Lung (tissue), 12 donors: ENCODE data around the gene MYPOP. TPM values are rescaled to one million over a fixed set of nuclear protein-coding genes. Genes with fewer than 3 reads are reported as not detected.

ENCODE experiments used
- ATAC-seq: fragments of 200-7000 bp; cut with Tn5 transposase; one replicate; pipeline ENCODE4 v1.9.1; 2020; ENCODE audit warnings: moderate number of reproducible peaks; ENCODE audit not compliant: insufficient read depth, low FRiP score
- DNase-seq, 3 donors: peaks; one replicate each; pipeline ENCODE4 v3.0.0-alpha.2; 2013 to 2017
- H3K27ac ChIP-seq, 2 donors: one replicate each; pipeline ENCODE4 v1.5.1; 2013; ENCODE audit warnings: mild to moderate bottlenecking in 2 of 2, moderate library complexity in 2 of 2, control low read depth in 1 of 2, inconsistent platforms in 1 of 2, low read depth in 1 of 2, low read length in 1 of 2
- H3K27me3 ChIP-seq, 3 donors: one replicate each; pipeline ENCODE4 v1.5.1; 2013; ENCODE audit warnings: low read length in 2 of 3; ENCODE audit not compliant: control insufficient read depth in 3 of 3, insufficient read depth in 3 of 3
- H3K36me3 ChIP-seq, 4 donors: one replicate each; pipeline ENCODE4 v1.5.1; 2013; ENCODE audit warnings: low read length in 4 of 4, mild to moderate bottlenecking in 1 of 4, moderate library complexity in 1 of 4; ENCODE audit not compliant: control insufficient read depth in 4 of 4, insufficient read depth in 4 of 4
- H3K4me1 ChIP-seq, 5 donors: one replicate each; pipeline ENCODE4 v1.5.1; 2013; ENCODE audit warnings: low read length in 5 of 5, mild to moderate bottlenecking in 2 of 5, moderate library complexity in 1 of 5; ENCODE audit not compliant: control insufficient read depth in 5 of 5, insufficient read depth in 5 of 5
- H3K4me3 ChIP-seq: one replicate; pipeline ENCODE4 v1.5.1; 2013; ENCODE audit warnings: mild to moderate bottlenecking, control low read depth, moderate library complexity
- H3K9ac ChIP-seq, 2 donors: one replicate each; pipeline ENCODE4 v1.5.1; 2013; ENCODE audit warnings: low read length in 2 of 2, control low read depth in 1 of 2; ENCODE audit not compliant: insufficient read depth in 1 of 2
- H3K9me3 ChIP-seq, 4 donors: one replicate each; pipeline ENCODE4 v1.5.1; 2013; ENCODE audit warnings: low read length in 3 of 4, mild to moderate bottlenecking in 1 of 4, moderate library complexity in 1 of 4; ENCODE audit not compliant: control insufficient read depth in 4 of 4, insufficient read depth in 3 of 4
- CTCF ChIP-seq: IDR thresholded peaks from 2 replicates; pipeline ENCODE4 v1.5.1; 2012; ENCODE audit warnings: mild to moderate bottlenecking; ENCODE audit errors: control extremely low read depth, extremely low read depth
- WGBS, 2 donors: extraction: QIAGEN DNeasy Blood & Tissue Kit; methylation state at CpG; one replicate each; pipeline ENCODE4 v1.1.7; 2013; 5-methylcytosine and 5-hydroxymethylcytosine counted together
- polyA plus RNA-seq, 2 donors: library from polyadenylated mRNA; stranded (reverse); fragments of 200-250 nt; gene quantifications; one replicate each; pipeline ENCODE4 v1.2.1, GENCODE V29; 2013
- total RNA-seq, 2 donors: library from RNA; depleted of rRNA in 1 of 2; stranded (reverse); fragments of >200 nt in 1 of 2; gene quantifications; one replicate each; pipeline ENCODE4 v1.2.1, GENCODE V29; 2014 to 2021
- donor health status: control.
- donor health status: control.
- donor health status: Bipolar disorder and iron deficiency.
- donor health status: healthy.
- donor health status: DM: yes; HTN: yes; CAD: no.

The MYPOP gene
- total and polyA plus RNA-seq, 4 donors, result 2.9 to 6.7 (median 4.5) TPM

- peaks cover 0 to 43% (median 17%) of the 10 kb centered on the region in 3 donors for H3K27me3 ChIP-seq
- H3K9ac ChIP-seq, result no peak overlapping the region
- ATAC-seq, result no peak
- H3K4me3 ChIP-seq, result no peak overlapping the region
- DNase-seq, result no peak
- peaks cover 0 to 2% (median 0%) of the 10 kb centered on the region in 4 donors for H3K9me3 ChIP-seq
- 40 to 49% methylated on average over 15 to 19 of the region's 19 CpGs for WGBS, 2 donors
- no peak for TF ChIP-seq CTCF
- H3K4me1 ChIP-seq, result peaks cover 0 to 5% (median 0%) of the 10 kb centered on the region in 5 donors
- peaks cover 0 to 4% (median 0%) of the 10 kb centered on the region in 4 donors for H3K36me3 ChIP-seq
- no peak overlapping the region for H3K27ac ChIP-seq
Observed at GRCh38 chr19:45934551-45935230, 32.3 kb upstream of the MYPOP start.

GRCh38 chr19:45933759-45934158, 31.3 kb upstream of the MYPOP start:
- no peak overlapping the region for H3K27ac ChIP-seq
- TF ChIP-seq CTCF, result no peak
- H3K4me1 ChIP-seq, result no peaks in the 10 kb centered on the region
- no peak overlapping the region for H3K4me3 ChIP-seq
- peaks cover 0 to 2% (median 0%) of the 10 kb centered on the region in 4 donors for H3K9me3 ChIP-seq
- H3K27me3 ChIP-seq, result peaks cover 0 to 35% (median 13%) of the 10 kb centered on the region in 3 donors
- WGBS, 2 donors, result 73 to 82% methylated on average over 9 of the region's 9 CpGs
- H3K36me3 ChIP-seq, result peaks cover 0 to 2% (median 0%) of the 10 kb centered on the region in 4 donors
- ATAC-seq (no peak), DNase-seq (no peak)
- H3K9ac ChIP-seq, result no peak overlapping the region

- DNase-seq (no peak), ATAC-seq (no peak)
- Histone ChIP-seq H3K9ac (no peak overlapping the region), H3K4me3 (no peak overlapping the region), H3K27me3 (peaks cover 0 to 19% (median 4%) of the 10 kb centered on the region in 3 donors), H3K9me3 (peaks cover 0 to 2% (median 0%) of the 10 kb centered on the region in 4 donors), H3K36me3 (peaks cover 0 to 2% (median 0%) of the 10 kb centered on the region in 4 donors), H3K27ac (no peak overlapping the region), H3K4me1 (peaks cover 0 to 5% (median 0%) of the 10 kb centered on the region in 5 donors)
- WGBS, 2 donors, result 62 to 75% methylated on average over 3 of the region's 3 CpGs
- TF ChIP-seq CTCF, result no peak
Observed at GRCh38 chr19:45931055-45931454, 28.6 kb upstream of the MYPOP start.

- Histone ChIP-seq H3K9me3 (no peaks in the 10 kb centered on the region), H3K36me3 (no peaks in the 10 kb centered on the region), H3K27ac (no peak overlapping the region), H3K9ac (no peak overlapping the region), H3K4me1 (peaks cover 0 to 5% (median 0%) of the 10 kb centered on the region in 5 donors), H3K27me3 (peaks cover 0 to 2% (median 0%) of the 10 kb centered on the region in 3 donors), H3K4me3 (no peak overlapping the region)
- ATAC-seq (no peak), DNase-seq (no peak)
- TF ChIP-seq CTCF, result no peak
- WGBS, 2 donors, result 69 to 83% methylated on average over 2 of the region's 2 CpGs
Observed at GRCh38 chr19:45929247-45929646, 26.8 kb upstream of the MYPOP start.
